WTC11 (cell line): ENCODE data around the gene IRS2. TPM values are rescaled to one million over a fixed set of nuclear protein-coding genes. Genes with fewer than 3 reads are reported as not detected.

Experiments used
- ATAC-seq: fragments of 200-7000 bp; cut with Tn5 transposase; 2 replicates; pipeline ENCODE4 v1.10.0; 2021; ENCODE audit warnings: mild to moderate bottlenecking, moderate library complexity
- CTCF ChIA-PET: fragments of 300-600 bp; sonication (Branson Sonifier 250); formaldehyde crosslinking; loops from one replicate; lab custom pipeline; 2021; ENCODE audit warnings: antibody characterized with exemption; lab: Charles Lee
- POLR2A ChIA-PET: fragments of 350-600 bp; sonication (Branson Sonifier 250); formaldehyde crosslinking; loops from one replicate; lab custom pipeline; 2021; ENCODE audit warnings: antibody characterized with exemption; lab: Charles Lee
- DNase-seq: peaks from one replicate; pipeline ENCODE4 v3.0.0; 2021; ENCODE audit warnings: low spot score
- H3K27ac Mint-ChIP-seq: 2 replicates; pipeline ENCODE4 v1.8.0; 2021; ENCODE audit warnings: mixed read lengths
- H3K27me3 Mint-ChIP-seq: 2 replicates; pipeline ENCODE4 v1.8.0; 2021; ENCODE audit warnings: low read depth, mild to moderate bottlenecking, moderate library complexity, mixed read lengths
- H3K36me3 Mint-ChIP-seq: 2 replicates; pipeline ENCODE4 v1.8.0; 2021; ENCODE audit warnings: mixed read lengths
- H3K4me1 Mint-ChIP-seq: 2 replicates; pipeline ENCODE4 v1.8.0; 2022; ENCODE audit warnings: mixed read lengths
- H3K4me3 Mint-ChIP-seq: 2 replicates; pipeline ENCODE4 v1.8.0; 2021; ENCODE audit warnings: mild to moderate bottlenecking, moderate library complexity, mixed read lengths
- H3K9me3 Mint-ChIP-seq: 2 replicates; pipeline ENCODE4 v1.8.0; 2021; ENCODE audit warnings: mixed read lengths
- ELF4 ChIP-seq: sonication (generic); formaldehyde crosslinking; IDR thresholded peaks from 2 replicates; pipeline ENCODE4 v1.8.1; 2022; ENCODE audit warnings: low read depth, mild to moderate bottlenecking, moderate library complexity, missing genetic modification reagents
- FOXP1 ChIP-seq: sonication (generic); formaldehyde crosslinking; IDR thresholded peaks from 2 replicates; pipeline ENCODE4 v1.8.0; 2022; ENCODE audit warnings: missing genetic modification reagents, mild to moderate bottlenecking, moderate library complexity, borderline replicate concordance
- HMGA2 ChIP-seq: fragments of 250-450 bp; sonication (Bioruptor Pico); IDR thresholded peaks from 2 replicates; pipeline ENCODE4 v1.4.0; 2021; ENCODE audit warnings: mild to moderate bottlenecking, moderate library complexity
- JUN ChIP-seq: sonication (generic); formaldehyde crosslinking; IDR thresholded peaks from 2 replicates; pipeline ENCODE4 v1.8.0; 2023; ENCODE audit warnings: mild to moderate bottlenecking, missing genetic modification reagents
- NFE2L1 ChIP-seq: sonication (generic); formaldehyde crosslinking; IDR thresholded peaks from 2 replicates; pipeline ENCODE4 v1.8.1; 2023; ENCODE audit warnings: missing genetic modification reagents
- NFYB ChIP-seq: sonication (generic); formaldehyde crosslinking; conservative IDR thresholded peaks from 2 replicates; pipeline ENCODE4 v1.8.0; 2022; ENCODE audit warnings: low read depth, missing genetic modification reagents
- TEAD1 ChIP-seq: sonication (generic); formaldehyde crosslinking; IDR thresholded peaks from 2 replicates; pipeline ENCODE4 v1.8.0; 2022; ENCODE audit warnings: mild to moderate bottlenecking, missing genetic modification reagents
- ZBTB21 ChIP-seq: sonication (generic); formaldehyde crosslinking; IDR thresholded peaks from 2 replicates; pipeline ENCODE4 v1.8.1; 2023; ENCODE audit warnings: mild to moderate bottlenecking, missing genetic modification reagents, borderline replicate concordance
- ZNF219 ChIP-seq: sonication (generic); formaldehyde crosslinking; IDR thresholded peaks from 2 replicates; pipeline ENCODE4 v1.8.0; 2023; ENCODE audit warnings: missing genetic modification reagents, mild to moderate bottlenecking, borderline replicate concordance
- ZNF396 ChIP-seq: fragments of 250-450 bp; sonication (Bioruptor Pico); IDR thresholded peaks from 2 replicates; pipeline ENCODE4 v1.8.0; 2021; ENCODE audit warnings: mild to moderate bottlenecking, moderate library complexity, borderline replicate concordance
- ZNF416 ChIP-seq: fragments of 250-450 bp; sonication (Bioruptor Pico); IDR thresholded peaks from 2 replicates; pipeline ENCODE4 v1.9.0; 2021; ENCODE audit warnings: mild to moderate bottlenecking, inconsistent platforms
- ZNF423 ChIP-seq: fragments of 250-450 bp; sonication (Bioruptor Pico); IDR thresholded peaks from 2 replicates; pipeline ENCODE4 v2.1.2; 2022; ENCODE audit warnings: mild to moderate bottlenecking, moderate library complexity
- ZNF671 ChIP-seq: fragments of 250-450 bp; sonication (Bioruptor Pico); IDR thresholded peaks from 2 replicates; pipeline ENCODE4 v1.8.0; 2021; ENCODE audit warnings: mild to moderate bottlenecking
- total RNA-seq: library from RNA; stranded (reverse); gene quantifications from 3 replicates; pipeline ENCODE4 v1.2.3, GENCODE V29; 2021
- TF ChIP-seq, protein P1 (sequence below): sonication (generic); formaldehyde crosslinking; IDR thresholded peaks from 2 replicates; pipeline ENCODE4 v1.8.1; 2023; ENCODE audit warnings: mild to moderate bottlenecking, missing genetic modification reagents, moderate library complexity
- TF ChIP-seq, protein P2 (sequence below): sonication (generic); formaldehyde crosslinking; IDR thresholded peaks from 2 replicates; pipeline ENCODE4 v1.8.0; 2022; ENCODE audit warnings: mild to moderate bottlenecking, missing genetic modification reagents
- TF ChIP-seq, protein P3 (sequence below): sonication (generic); formaldehyde crosslinking; IDR thresholded peaks from 2 replicates; pipeline ENCODE4 v1.8.1; 2023; ENCODE audit warnings: mild to moderate bottlenecking, missing genetic modification reagents
- TF ChIP-seq, protein P4 (sequence below): fragments of 250-450 bp; sonication (Bioruptor Pico); IDR thresholded peaks from 2 replicates; pipeline ENCODE4 v1.9.0; 2021; ENCODE audit warnings: mild to moderate bottlenecking, borderline replicate concordance
- TF ChIP-seq, protein P5 (sequence below): sonication (generic); formaldehyde crosslinking; IDR thresholded peaks from 2 replicates; pipeline ENCODE4 v1.8.0; 2022; ENCODE audit warnings: mild to moderate bottlenecking, missing genetic modification reagents
- TF ChIP-seq, protein P6 (sequence below): fragments of 250-450 bp; sonication (Bioruptor Pico); IDR thresholded peaks from 2 replicates; pipeline ENCODE4 v1.9.0; 2021; ENCODE audit warnings: mild to moderate bottlenecking
- TF ChIP-seq, protein P7 (sequence below): sonication (generic); formaldehyde crosslinking; IDR thresholded peaks from 2 replicates; pipeline ENCODE4 v1.8.1; 2023; ENCODE audit warnings: mild to moderate bottlenecking, missing genetic modification reagents, moderate library complexity

Gene IRS2
- total RNA-seq, 1 experiment from 2014 or later: 20.5 TPM

DNA sequence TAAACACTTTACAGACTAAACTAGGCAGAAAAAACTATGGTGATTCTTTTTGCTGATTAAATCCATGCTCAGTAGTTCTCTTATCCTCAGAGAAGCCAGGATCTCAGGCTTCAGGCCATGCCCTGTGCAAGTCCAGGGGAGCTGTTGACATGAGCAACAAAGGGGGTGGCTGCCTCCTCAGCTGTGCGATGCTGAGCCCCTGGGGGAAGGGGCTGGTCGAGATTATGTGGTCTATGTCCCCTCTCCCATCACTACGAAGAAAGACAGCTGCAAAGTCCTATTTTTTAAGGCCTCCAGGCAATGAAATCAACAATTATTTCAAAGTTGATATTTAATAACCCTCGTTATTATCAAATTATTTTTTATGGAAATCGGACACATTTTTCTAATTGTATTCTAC, 37.0 kb downstream of the IRS2 start:
- ChIA-PET POLR2A (no interaction called here), CTCF (no interaction called here)
- peaks cover 3% of the 10 kb centered on the region for H3K9me3 Mint-ChIP-seq
- H3K4me3 Mint-ChIP-seq: no peak overlapping the region
- no peak for TF ChIP-seq FOXP1
- TF ChIP-seq ZNF423: no peak
- no peak for TF ChIP-seq NFYB
- no peak for TF ChIP-seq ZNF396 (CRISPR knock-in tag)
- no peak for TF ChIP-seq ZBTB21
- peaks cover 19% of the 10 kb centered on the region for H3K36me3 Mint-ChIP-seq
- ATAC-seq (no peak), DNase-seq (no peak)
- H3K27me3 Mint-ChIP-seq: no peaks in the 10 kb centered on the region
- no peak overlapping the region for H3K27ac Mint-ChIP-seq
- peaks cover 25% of the 10 kb centered on the region for H3K4me1 Mint-ChIP-seq

GRCh38 chr13:109748677-109749076, 37.7 kb downstream of the IRS2 start:
- ATAC-seq: no peak
- POLR2A ChIA-PET: no interaction called here
- Mint-ChIP-seq H3K27ac (no peak overlapping the region), H3K36me3 (peaks cover 16% of the 10 kb centered on the region), H3K4me1 (peaks cover 32% of the 10 kb centered on the region), H3K4me3 (no peak overlapping the region), H3K27me3 (no peaks in the 10 kb centered on the region)
- TF ChIP-seq ZNF219 (no peak), HMGA2 (CRISPR knock-in tag) (no peak), ZNF416 (CRISPR knock-in tag) (no peak)
- TF ChIP-seq, protein P1, sequence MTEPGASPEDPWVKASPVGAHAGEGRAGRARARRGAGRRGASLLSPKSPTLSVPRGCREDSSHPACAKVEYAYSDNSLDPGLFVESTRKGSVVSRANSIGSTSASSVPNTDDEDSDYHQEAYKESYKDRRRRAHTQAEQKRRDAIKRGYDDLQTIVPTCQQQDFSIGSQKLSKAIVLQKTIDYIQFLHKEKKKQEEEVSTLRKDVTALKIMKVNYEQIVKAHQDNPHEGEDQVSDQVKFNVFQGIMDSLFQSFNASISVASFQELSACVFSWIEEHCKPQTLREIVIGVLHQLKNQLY: no peak
- TF ChIP-seq, all 79 proteins: peak for 0
- DNase-seq: no peak
- peaks cover 3% of the 10 kb centered on the region for H3K9me3 Mint-ChIP-seq
- CTCF ChIA-PET: no interaction called here

GRCh38 chr13:109747524-109747923, 38.9 kb downstream of the IRS2 start:
- H3K9me3 Mint-ChIP-seq: peaks cover 3% of the 10 kb centered on the region
- H3K36me3 Mint-ChIP-seq: peaks cover 4% of the 10 kb centered on the region
- no peaks in the 10 kb centered on the region for H3K27me3 Mint-ChIP-seq
- DNase-seq (no peak), ATAC-seq (no peak)
- no peak overlapping the region for H3K4me3 Mint-ChIP-seq
- ChIA-PET CTCF (interaction anchor here (1.0 kb wide), 1 partner anchor 137 kb away, joined by 3 read pairs; no protein-coding TSS in a partner anchor), POLR2A (no interaction called here)
- peaks cover 42% of the 10 kb centered on the region for H3K4me1 Mint-ChIP-seq
- no peak overlapping the region for H3K27ac Mint-ChIP-seq
- TF ChIP-seq, protein P2, sequence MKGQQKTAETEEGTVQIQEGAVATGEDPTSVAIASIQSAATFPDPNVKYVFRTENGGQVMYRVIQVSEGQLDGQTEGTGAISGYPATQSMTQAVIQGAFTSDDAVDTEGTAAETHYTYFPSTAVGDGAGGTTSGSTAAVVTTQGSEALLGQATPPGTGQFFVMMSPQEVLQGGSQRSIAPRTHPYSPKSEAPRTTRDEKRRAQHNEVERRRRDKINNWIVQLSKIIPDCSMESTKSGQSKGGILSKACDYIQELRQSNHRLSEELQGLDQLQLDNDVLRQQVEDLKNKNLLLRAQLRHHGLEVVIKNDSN (CRISPR knock-in tag): no peak
- TF ChIP-seq, protein P3, sequence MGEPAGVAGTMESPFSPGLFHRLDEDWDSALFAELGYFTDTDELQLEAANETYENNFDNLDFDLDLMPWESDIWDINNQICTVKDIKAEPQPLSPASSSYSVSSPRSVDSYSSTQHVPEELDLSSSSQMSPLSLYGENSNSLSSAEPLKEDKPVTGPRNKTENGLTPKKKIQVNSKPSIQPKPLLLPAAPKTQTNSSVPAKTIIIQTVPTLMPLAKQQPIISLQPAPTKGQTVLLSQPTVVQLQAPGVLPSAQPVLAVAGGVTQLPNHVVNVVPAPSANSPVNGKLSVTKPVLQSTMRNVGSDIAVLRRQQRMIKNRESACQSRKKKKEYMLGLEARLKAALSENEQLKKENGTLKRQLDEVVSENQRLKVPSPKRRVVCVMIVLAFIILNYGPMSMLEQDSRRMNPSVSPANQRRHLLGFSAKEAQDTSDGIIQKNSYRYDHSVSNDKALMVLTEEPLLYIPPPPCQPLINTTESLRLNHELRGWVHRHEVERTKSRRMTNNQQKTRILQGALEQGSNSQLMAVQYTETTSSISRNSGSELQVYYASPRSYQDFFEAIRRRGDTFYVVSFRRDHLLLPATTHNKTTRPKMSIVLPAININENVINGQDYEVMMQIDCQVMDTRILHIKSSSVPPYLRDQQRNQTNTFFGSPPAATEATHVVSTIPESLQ (CRISPR knock-in tag): no peak
- no peak for TF ChIP-seq ZNF671
- TF ChIP-seq ELF4 (CRISPR knock-in tag): no peak
- TF ChIP-seq TEAD1 (CRISPR knock-in tag): no peak
- TF ChIP-seq, protein P4, sequence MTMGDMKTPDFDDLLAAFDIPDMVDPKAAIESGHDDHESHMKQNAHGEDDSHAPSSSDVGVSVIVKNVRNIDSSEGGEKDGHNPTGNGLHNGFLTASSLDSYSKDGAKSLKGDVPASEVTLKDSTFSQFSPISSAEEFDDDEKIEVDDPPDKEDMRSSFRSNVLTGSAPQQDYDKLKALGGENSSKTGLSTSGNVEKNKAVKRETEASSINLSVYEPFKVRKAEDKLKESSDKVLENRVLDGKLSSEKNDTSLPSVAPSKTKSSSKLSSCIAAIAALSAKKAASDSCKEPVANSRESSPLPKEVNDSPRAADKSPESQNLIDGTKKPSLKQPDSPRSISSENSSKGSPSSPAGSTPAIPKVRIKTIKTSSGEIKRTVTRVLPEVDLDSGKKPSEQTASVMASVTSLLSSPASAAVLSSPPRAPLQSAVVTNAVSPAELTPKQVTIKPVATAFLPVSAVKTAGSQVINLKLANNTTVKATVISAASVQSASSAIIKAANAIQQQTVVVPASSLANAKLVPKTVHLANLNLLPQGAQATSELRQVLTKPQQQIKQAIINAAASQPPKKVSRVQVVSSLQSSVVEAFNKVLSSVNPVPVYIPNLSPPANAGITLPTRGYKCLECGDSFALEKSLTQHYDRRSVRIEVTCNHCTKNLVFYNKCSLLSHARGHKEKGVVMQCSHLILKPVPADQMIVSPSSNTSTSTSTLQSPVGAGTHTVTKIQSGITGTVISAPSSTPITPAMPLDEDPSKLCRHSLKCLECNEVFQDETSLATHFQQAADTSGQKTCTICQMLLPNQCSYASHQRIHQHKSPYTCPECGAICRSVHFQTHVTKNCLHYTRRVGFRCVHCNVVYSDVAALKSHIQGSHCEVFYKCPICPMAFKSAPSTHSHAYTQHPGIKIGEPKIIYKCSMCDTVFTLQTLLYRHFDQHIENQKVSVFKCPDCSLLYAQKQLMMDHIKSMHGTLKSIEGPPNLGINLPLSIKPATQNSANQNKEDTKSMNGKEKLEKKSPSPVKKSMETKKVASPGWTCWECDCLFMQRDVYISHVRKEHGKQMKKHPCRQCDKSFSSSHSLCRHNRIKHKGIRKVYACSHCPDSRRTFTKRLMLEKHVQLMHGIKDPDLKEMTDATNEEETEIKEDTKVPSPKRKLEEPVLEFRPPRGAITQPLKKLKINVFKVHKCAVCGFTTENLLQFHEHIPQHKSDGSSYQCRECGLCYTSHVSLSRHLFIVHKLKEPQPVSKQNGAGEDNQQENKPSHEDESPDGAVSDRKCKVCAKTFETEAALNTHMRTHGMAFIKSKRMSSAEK (CRISPR knock-in tag): no peak
- no peak for TF ChIP-seq JUN (CRISPR knock-in tag)
- no peak for TF ChIP-seq ZNF416 (CRISPR knock-in tag)
- TF ChIP-seq, protein P5, sequence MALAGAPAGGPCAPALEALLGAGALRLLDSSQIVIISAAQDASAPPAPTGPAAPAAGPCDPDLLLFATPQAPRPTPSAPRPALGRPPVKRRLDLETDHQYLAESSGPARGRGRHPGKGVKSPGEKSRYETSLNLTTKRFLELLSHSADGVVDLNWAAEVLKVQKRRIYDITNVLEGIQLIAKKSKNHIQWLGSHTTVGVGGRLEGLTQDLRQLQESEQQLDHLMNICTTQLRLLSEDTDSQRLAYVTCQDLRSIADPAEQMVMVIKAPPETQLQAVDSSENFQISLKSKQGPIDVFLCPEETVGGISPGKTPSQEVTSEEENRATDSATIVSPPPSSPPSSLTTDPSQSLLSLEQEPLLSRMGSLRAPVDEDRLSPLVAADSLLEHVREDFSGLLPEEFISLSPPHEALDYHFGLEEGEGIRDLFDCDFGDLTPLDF (CRISPR knock-in tag): no peak
- TF ChIP-seq NFE2L1 (CRISPR knock-in tag): no peak
- TF ChIP-seq, protein P6, sequence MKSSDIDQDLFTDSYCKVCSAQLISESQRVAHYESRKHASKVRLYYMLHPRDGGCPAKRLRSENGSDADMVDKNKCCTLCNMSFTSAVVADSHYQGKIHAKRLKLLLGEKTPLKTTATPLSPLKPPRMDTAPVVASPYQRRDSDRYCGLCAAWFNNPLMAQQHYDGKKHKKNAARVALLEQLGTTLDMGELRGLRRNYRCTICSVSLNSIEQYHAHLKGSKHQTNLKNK (CRISPR knock-in tag): no peak
- TF ChIP-seq, protein P7, sequence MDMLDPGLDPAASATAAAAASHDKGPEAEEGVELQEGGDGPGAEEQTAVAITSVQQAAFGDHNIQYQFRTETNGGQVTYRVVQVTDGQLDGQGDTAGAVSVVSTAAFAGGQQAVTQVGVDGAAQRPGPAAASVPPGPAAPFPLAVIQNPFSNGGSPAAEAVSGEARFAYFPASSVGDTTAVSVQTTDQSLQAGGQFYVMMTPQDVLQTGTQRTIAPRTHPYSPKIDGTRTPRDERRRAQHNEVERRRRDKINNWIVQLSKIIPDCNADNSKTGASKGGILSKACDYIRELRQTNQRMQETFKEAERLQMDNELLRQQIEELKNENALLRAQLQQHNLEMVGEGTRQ (CRISPR knock-in tag): no peak
